NCI-H1930 (cell line): ENCODE measurements around the gene ACOT2.
"Not testable (repeated sequence)": the region's sequence is repeated elsewhere in the genome, so short reads cannot be mapped to it uniquely, and the experiment has no call there.

Source experiments
- DNase-seq, 2 experiments: peaks; one replicate each; lab custom pipeline; 2025; lab: John Stamatoyannopoulos, UW

Gene ACOT2

GRCh38 chr14:73569185-73569958, at the start of gene ACOT2:
TSS of gene ACOT2 (plus strand) at chr14:73569213. CDS start at chr14:73569241, 28 bp downstream.
- DNase-seq = peak; percentile 55 to 80

- no peak for DNase-seq
These were observed 47.8 kb upstream of the ACOT2 start for GRCh38 chr14:73521229-73521628.

- DNase-seq = no peak
These were observed 44.5 kb upstream of the ACOT2 start for GRCh38 chr14:73524493-73524892.

GRCh38 chr14:73526036-73526984, 42.7 kb upstream of the ACOT2 start:
- no peak for DNase-seq

GRCh38 chr14:73529356-73529755, 39.7 kb upstream of the ACOT2 start:
- not testable (repeated sequence) for DNase-seq

- not testable (repeated sequence) for DNase-seq
These were observed 37.0 kb upstream of the ACOT2 start for GRCh38 chr14:73531971-73532370.

- DNase-seq = not testable (repeated sequence)
These were observed 31.6 kb upstream of the ACOT2 start for GRCh38 chr14:73537244-73538045.

GRCh38 chr14:73539017-73539416, 30.0 kb upstream of the ACOT2 start:
- DNase-seq = not testable (repeated sequence)

- DNase-seq = not testable (repeated sequence)
These were observed 26.1 kb upstream of the ACOT2 start for GRCh38 chr14:73542961-73543360.

- DNase-seq = not testable (repeated sequence)
These were observed 23.7 kb upstream of the ACOT2 start for GRCh38 chr14:73545353-73545752.

- not testable (repeated sequence) for DNase-seq
These were observed 19.9 kb upstream of the ACOT2 start for GRCh38 chr14:73549097-73549496.

- not testable (repeated sequence) for DNase-seq
These were observed 19.0 kb upstream of the ACOT2 start for GRCh38 chr14:73549889-73550524.

GRCh38 chr14:73553845-73554244, 15.2 kb upstream of the ACOT2 start:
- DNase-seq = no peak

GRCh38 chr14:73557201-73557600, 11.8 kb upstream of the ACOT2 start:
- DNase-seq = not testable (repeated sequence)

- not testable (repeated sequence) for DNase-seq
These were observed 10.8 kb upstream of the ACOT2 start for GRCh38 chr14:73558238-73558637.

- DNase-seq = not testable (repeated sequence)
These were observed 6.8 kb upstream of the ACOT2 start for GRCh38 chr14:73562256-73562655.

GRCh38 chr14:73562696-73563095, 6.3 kb upstream of the ACOT2 start:
- DNase-seq = not testable (repeated sequence)

GRCh38 chr14:73566431-73566830, 2.6 kb upstream of the ACOT2 start:
- not testable (repeated sequence) for DNase-seq

- DNase-seq = not testable (repeated sequence)
These were observed 2.1 kb upstream of the ACOT2 start for GRCh38 chr14:73566935-73567334.

GRCh38 chr14:73567358-73567757, 1.7 kb upstream of the ACOT2 start:
- DNase-seq = no peak
